ENCODE data around the gene ZG16B.

Gene ZG16B

DNA sequence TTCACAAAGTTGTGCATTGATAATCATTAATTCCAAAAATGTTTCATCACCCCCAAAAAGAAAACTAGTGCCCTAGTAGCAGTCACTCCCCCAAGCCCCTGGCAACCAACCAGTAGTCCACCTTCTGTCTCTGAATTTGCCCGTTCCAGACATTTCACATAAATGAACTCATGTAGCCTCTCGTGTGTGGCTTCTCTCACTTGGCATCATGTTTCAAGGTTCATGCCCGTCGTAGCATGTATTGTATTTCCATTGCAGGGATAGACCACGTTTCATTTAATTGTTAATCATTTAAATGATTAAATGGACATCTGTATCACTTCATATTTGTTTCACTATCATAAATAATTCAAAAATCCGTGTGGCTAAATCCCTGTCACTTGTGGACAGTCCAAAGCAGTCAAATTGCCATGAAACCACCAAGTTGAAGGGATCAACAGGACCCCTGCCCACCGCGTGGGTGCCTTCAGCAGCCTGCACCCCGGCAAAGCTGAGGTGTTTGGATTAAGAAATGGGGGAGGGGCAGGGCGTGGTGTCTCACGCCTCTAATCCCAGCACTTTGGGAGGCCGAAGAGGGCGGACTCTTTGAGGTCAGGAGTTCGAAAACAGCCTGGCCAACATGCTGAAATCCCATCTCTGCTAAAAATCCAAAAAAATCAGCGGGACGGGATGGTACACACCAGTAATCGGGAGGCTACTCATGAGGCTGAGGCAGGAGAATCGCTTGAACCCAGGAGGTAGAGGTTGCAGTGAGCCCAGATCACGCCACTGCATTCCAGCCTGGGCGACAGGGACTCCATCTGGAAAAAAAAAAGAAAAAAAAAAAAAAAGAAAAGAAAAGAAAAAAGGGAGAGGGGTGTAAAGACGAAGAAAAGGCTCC, 44.2 kb downstream of the ZG16B start:
- no peak for DNase-seq

DNA sequence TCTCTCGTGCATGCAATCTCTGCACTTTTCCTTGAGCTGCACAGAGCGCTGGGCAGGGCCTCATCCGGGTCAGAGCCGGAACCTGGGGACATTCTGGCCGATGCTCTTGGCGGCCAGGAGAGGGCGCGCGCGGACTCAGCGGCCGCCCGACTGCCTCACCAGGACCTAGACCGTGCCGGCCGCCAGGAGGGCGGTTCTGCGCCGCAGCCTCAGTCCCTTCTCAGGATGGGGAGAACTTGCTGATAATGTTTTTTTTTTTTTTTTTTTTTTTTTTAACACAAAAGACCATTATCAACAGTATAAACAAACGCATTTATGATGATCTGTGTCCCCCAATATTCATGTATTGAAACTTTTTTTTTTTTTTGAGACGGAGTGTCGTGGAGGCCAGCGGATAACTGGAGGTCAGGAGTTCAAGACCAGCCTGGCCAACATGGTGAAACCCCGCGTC, 44.8 kb downstream of the ZG16B start:
- peak; percentile 78 for DNase-seq

DNA sequence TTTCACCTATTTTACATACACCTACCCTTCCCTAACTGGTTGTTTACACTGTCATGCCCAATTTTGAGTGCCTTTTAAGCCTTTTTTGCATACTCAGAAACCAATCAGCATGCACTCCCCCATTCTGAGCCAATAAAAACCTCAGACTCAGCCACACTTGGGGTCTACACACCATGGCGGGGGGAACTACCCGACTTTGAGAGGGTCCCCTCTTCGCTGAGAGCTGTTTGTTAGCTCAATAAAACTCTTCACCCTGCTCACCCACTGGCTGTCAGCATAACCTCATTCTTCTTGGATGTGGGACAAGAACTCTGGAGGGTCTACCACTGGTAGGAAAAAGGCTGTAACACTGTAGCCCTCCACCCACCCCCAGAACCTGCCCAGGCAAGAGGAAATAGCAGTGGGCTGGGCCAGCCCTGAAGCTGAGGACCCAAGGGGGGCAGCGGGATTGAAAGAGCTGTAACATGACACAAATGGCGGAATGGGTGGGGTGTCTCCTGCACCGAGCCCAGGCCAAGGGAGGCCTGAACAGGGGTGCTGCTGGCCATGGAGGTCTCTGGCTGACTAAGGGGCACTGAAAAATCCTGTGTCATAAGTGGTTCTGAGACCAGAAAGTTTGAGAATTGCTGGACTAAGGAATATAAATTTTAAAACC, 49.9 kb downstream of the ZG16B start:
- DNase-seq, result no peak
